HG03280 (cell line): ENCODE data around the gene ZBP1.

Experiments used
- ATAC-seq: cut with Tn5 transposase; IDR thresholded peaks from one replicate; pipeline ENCODE4 v1.9.1; 2021; ENCODE audit warnings: mild to moderate bottlenecking, moderate library complexity; ENCODE audit not compliant: unreplicated experiment

ZBP1 gene

GRCh38 chr20:57601737-57602136 is 18.5 kb downstream of the ZBP1 start:
- ATAC-seq = no peak

- ATAC-seq = no peak
These were observed 19.0 kb downstream of the ZBP1 start for GRCh38 chr20:57601211-57601570.

- no peak for ATAC-seq
These were observed 19.7 kb downstream of the ZBP1 start for GRCh38 chr20:57600320-57601210.

GRCh38 chr20:57598491-57598890 is 21.7 kb downstream of the ZBP1 start:
- no peak for ATAC-seq

- ATAC-seq = no peak
These were observed 22.2 kb downstream of the ZBP1 start for GRCh38 chr20:57598060-57598459.

- ATAC-seq = no peak
These were observed 23.0 kb downstream of the ZBP1 start for GRCh38 chr20:57596998-57597939.

GRCh38 chr20:57596358-57596757 is 23.9 kb downstream of the ZBP1 start:
- ATAC-seq = no peak

- no peak for ATAC-seq
These were observed 24.9 kb downstream of the ZBP1 start for GRCh38 chr20:57595041-57596030.

GRCh38 chr20:57594092-57594951 is 25.9 kb downstream of the ZBP1 start:
- ATAC-seq = no peak

GRCh38 chr20:57593134-57593886 is 26.9 kb downstream of the ZBP1 start:
- no peak for ATAC-seq

GRCh38 chr20:57592263-57593092 is 27.7 kb downstream of the ZBP1 start:
- ATAC-seq = no peak

- ATAC-seq = no peak
These were observed 28.7 kb downstream of the ZBP1 start for GRCh38 chr20:57591289-57592229.

- no peak for ATAC-seq
These were observed 29.5 kb downstream of the ZBP1 start for GRCh38 chr20:57590485-57591288.

- no peak for ATAC-seq
These were observed 30.3 kb downstream of the ZBP1 start for GRCh38 chr20:57589728-57590484.

- ATAC-seq = no peak
These were observed 31.0 kb downstream of the ZBP1 start for GRCh38 chr20:57589123-57589727.
